Stimulated activated CD8-positive, alpha-beta memory T cell treated with anti-CD3 and anti-CD28 coated beads, Interleukin-2, amount 100 ng/mL, for 1 hour (primary cell): ENCODE data around the gene EML4.

Experiments used
- DNase-seq, 2 donors: peaks; one replicate each; pipeline ENCODE4 v3.0.0-alpha.2; 2020; ENCODE audit warnings: low read depth in 2 of 2

The EML4 gene

GRCh38 chr2:42225573-42225972 is 56.4 kb downstream of the EML4 start:
- DNase-seq: no peak

- DNase-seq: no peak
Measured at GRCh38 chr2:42227491-42227890, 58.3 kb downstream of the EML4 start.

- no peak for DNase-seq
Measured at GRCh38 chr2:42228101-42228500, 58.9 kb downstream of the EML4 start.

GRCh38 chr2:42229949-42230348 is 60.8 kb downstream of the EML4 start:
- no peak for DNase-seq

- DNase-seq: no peak
Measured at GRCh38 chr2:42230891-42231290, 61.7 kb downstream of the EML4 start.

GRCh38 chr2:42232024-42232423 is 62.9 kb downstream of the EML4 start:
- no peak for DNase-seq

- DNase-seq: no peak
Measured at GRCh38 chr2:42233976-42234441, 64.9 kb downstream of the EML4 start.

GRCh38 chr2:42236911-42237310 is 67.8 kb downstream of the EML4 start:
- no peak for DNase-seq

- no peak for DNase-seq
Measured at GRCh38 chr2:42238644-42239288, 69.6 kb downstream of the EML4 start.

- DNase-seq: no peak
Measured at GRCh38 chr2:42239289-42239661, 70.1 kb downstream of the EML4 start.

GRCh38 chr2:42239811-42240210 is 70.7 kb downstream of the EML4 start:
- DNase-seq: no peak

GRCh38 chr2:42241517-42241916 is 72.4 kb downstream of the EML4 start:
- DNase-seq: no peak

- no peak for DNase-seq
Measured at GRCh38 chr2:42243297-42243696, 74.1 kb downstream of the EML4 start.

- DNase-seq: no peak
Measured at GRCh38 chr2:42244520-42244919, 75.4 kb downstream of the EML4 start.

GRCh38 chr2:42245396-42245795 is 76.2 kb downstream of the EML4 start:
- no peak for DNase-seq

GRCh38 chr2:42246562-42246961 is 77.4 kb downstream of the EML4 start:
- no peak for DNase-seq

GRCh38 chr2:42248846-42249245 is 79.7 kb downstream of the EML4 start:
- no peak for DNase-seq

GRCh38 chr2:42249284-42249683 is 80.1 kb downstream of the EML4 start:
- no peak for DNase-seq

- DNase-seq: no peak
Measured at GRCh38 chr2:42249887-42250286, 80.7 kb downstream of the EML4 start.

- DNase-seq: no peak
Measured at GRCh38 chr2:42250925-42251324, 81.8 kb downstream of the EML4 start.

- DNase-seq: no peak
Measured at GRCh38 chr2:42252464-42252863, 83.3 kb downstream of the EML4 start.

GRCh38 chr2:42254186-42254895 is 85.2 kb downstream of the EML4 start:
- DNase-seq: no peak

GRCh38 chr2:42256505-42256904 is 87.4 kb downstream of the EML4 start:
- DNase-seq: no peak
